HG02938 (cell line): ENCODE measurements around the gene SEMA3C.

ENCODE experiments used
- ATAC-seq: cut with Tn5 transposase; IDR thresholded peaks from one replicate; pipeline ENCODE4 v1.9.1; 2021; ENCODE audit warnings: mild to moderate bottlenecking, moderate library complexity; ENCODE audit not compliant: unreplicated experiment

Gene SEMA3C

DNA sequence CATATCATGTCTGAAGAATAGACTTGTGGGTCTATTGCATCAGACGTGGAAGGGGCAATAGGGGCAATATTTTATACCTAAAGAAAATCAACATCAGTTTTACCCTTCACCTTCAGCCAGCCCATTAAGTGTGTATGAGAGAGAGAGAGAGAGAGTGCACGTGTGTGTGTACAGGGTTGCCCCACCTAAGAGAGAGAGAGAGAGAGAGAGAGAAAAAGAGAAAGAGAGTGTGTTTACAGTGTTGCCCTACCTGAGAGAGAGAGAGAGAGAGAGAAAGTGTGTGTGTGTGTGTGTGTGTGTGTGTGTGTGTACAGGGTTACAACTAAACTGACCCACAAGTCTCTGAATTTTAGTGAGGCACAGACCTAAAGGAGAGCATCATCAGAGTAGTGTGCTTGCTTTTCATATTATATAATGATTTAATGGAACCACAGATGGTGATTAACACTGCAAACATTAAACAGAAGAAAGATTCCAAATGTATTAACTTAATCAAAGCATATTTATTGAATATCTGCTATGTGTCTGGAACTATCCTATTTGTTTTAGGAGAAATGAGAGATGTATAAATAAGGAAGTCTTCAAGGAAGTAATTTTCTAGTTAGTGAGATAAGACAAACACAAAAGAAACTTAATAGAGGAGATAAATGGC lies 213.6 kb downstream of the SEMA3C start:
- ATAC-seq, result no peak

DNA sequence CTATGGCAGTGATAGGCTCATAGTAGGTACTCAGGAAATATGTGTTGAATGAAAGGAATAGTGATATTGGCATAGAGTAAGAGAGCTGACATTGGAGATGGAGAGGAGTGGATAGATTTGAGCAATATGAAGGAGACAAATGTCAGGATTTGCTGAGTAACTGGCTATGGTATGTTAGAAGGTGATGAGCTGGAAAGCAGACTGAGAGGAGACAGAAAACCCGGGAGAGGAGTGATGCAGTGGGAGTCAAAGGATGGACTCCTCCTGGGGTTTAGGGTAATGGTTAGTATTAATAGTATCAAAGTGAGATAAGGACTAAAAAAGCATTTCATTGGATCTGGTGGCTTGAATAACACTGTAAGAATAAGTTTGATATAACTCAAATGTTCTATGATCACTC lies 215.6 kb downstream of the SEMA3C start:
- ATAC-seq, result no peak

DNA sequence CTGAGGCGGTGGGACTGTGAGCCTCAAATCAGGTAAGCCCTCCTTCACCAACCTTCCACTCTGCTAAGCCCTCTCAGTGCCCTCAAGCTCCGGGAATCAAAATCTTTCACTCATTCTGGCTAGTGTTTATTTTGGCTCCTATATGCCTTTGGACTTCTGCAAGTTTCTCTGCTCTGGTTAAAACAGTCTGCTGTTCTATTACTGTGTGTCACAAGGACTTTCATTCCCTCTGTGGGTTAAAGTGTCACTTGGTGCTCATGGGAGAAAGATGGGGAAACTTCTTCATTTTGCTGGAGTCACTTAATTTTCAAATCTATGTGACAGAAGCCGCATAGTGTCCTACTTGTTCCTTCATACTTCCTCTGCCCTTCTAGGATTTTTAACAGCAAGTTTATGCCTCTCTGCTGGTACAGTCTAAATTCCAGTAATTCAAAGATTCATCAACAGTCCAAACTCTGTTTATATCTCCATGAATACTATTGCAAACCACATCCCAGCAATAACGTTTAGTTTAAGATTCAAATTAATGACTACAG lies 219.1 kb downstream of the SEMA3C start:
- no peak for ATAC-seq

DNA sequence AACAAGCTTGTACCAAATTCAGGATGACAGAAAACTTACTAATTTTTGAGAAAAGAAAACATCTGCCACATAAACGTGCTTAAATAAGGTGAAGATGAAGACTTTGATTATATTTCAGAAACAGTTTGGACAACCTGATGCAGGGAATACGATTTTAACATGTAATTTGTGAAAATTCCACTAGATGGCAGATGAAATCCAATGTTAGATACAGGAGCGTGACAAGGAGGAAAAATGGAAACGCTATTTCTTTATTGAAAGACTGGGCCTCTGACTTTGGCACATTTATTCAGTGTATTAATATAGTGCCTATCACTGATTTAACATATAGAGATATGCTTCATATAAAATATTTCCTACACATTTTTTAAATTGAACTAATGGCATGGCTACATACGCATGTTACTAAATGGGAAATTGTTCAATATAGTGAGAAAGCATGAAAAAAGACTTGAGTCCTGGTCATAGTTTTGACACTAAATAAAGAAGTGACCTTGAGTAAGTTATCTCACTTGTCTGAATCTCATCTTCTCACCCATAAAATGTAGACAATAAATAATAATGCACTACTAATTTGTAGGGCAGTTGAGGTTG lies 219.7 kb downstream of the SEMA3C start:
- peak; percentile 71 for ATAC-seq
